ENCODE data around the gene TOP3A.

GRCh38 chr17:18259621-18260331 lies 55.0 kb downstream of the TOP3A start:
- TF ChIP-seq CTCF (IDR thresholded peaks at IDR 0.05) (no peak), POLR2A (IDR thresholded peaks at IDR 0.05) (no peak)
